Neural progenitor cell (in vitro differentiated cells): ENCODE data around the gene KCNMA1.

Source experiments
- EZH2 ChIP-seq: fragments of 200-600 bp; sonication (generic); IDR thresholded peaks from 2 replicates; pipeline ENCODE4 v1.6.1; 2017; ENCODE audit warnings: antibody characterized with exemption, mild to moderate bottlenecking, moderate library complexity
- TF ChIP-seq, protein P1 (sequence below): fragments of 200-600 bp; sonication (generic); IDR thresholded peaks from 2 replicates; pipeline ENCODE4 v1.5.1; 2017; ENCODE audit warnings: antibody characterized with exemption, mild to moderate bottlenecking

DNA sequence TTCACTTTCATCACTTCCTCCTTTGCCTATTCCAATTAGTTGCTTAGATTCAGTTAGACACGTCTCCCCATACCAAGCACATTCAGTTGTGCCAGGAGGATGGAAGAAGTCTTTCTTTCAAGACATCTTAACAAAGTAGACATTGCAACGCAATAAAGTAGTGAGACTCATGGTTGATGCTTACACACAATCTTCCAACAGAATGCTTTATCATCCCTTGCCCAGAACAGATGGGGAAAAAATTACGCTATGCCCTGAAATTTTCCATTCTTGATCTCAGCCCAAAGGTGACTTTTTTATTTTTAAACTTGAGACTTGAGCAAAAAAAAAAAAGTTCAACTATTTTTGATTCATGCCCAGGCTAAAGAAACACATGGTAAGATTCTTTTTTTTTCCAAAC is 74.9 kb downstream of the KCNMA1 start:
- TF ChIP-seq, protein P1, sequence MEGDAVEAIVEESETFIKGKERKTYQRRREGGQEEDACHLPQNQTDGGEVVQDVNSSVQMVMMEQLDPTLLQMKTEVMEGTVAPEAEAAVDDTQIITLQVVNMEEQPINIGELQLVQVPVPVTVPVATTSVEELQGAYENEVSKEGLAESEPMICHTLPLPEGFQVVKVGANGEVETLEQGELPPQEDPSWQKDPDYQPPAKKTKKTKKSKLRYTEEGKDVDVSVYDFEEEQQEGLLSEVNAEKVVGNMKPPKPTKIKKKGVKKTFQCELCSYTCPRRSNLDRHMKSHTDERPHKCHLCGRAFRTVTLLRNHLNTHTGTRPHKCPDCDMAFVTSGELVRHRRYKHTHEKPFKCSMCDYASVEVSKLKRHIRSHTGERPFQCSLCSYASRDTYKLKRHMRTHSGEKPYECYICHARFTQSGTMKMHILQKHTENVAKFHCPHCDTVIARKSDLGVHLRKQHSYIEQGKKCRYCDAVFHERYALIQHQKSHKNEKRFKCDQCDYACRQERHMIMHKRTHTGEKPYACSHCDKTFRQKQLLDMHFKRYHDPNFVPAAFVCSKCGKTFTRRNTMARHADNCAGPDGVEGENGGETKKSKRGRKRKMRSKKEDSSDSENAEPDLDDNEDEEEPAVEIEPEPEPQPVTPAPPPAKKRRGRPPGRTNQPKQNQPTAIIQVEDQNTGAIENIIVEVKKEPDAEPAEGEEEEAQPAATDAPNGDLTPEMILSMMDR: no peak
- no peak for TF ChIP-seq EZH2
